VCaP (cell line): Measurements from ENCODE around the gene TMEM132D.
"Not testable (repeated sequence)": the region's sequence is repeated elsewhere in the genome, so short reads cannot be mapped to it uniquely, and the experiment has no call there.

Experiments used
- H3K27ac ChIP-seq: fragments of 450-650 bp; 2 replicates; pipeline ENCODE4 v1.5.1; 2017
- CTCF ChIP-seq: fragments of 450-650 bp; conservative IDR thresholded peaks from 2 replicates; pipeline ENCODE4 v1.5.1; 2017; ENCODE audit warnings: mild to moderate bottlenecking, moderate library complexity

TMEM132D gene

GRCh38 chr12:129064209-129064855 is 839.5 kb downstream of the TMEM132D start:
- no peak overlapping the region for H3K27ac ChIP-seq
- no peak for TF ChIP-seq CTCF

GRCh38 chr12:129063600-129063999 is 840.2 kb downstream of the TMEM132D start:
- no peak overlapping the region for H3K27ac ChIP-seq
- TF ChIP-seq CTCF = no peak

- TF ChIP-seq CTCF = no peak
- H3K27ac ChIP-seq = no peak overlapping the region
These were observed 850.6 kb downstream of the TMEM132D start for GRCh38 chr12:129053232-129053631.

- no peak for TF ChIP-seq CTCF
- H3K27ac ChIP-seq = no peak overlapping the region
These were observed 851.5 kb downstream of the TMEM132D start for GRCh38 chr12:129052373-129052772.

- H3K27ac ChIP-seq = no peak overlapping the region
- TF ChIP-seq CTCF = no peak
These were observed 853.9 kb downstream of the TMEM132D start for GRCh38 chr12:129049917-129050316.

GRCh38 chr12:129043334-129043733 is 860.5 kb downstream of the TMEM132D start:
- H3K27ac ChIP-seq = not testable (repeated sequence)

GRCh38 chr12:129036135-129036534 is 867.7 kb downstream of the TMEM132D start:
- H3K27ac ChIP-seq = no peak overlapping the region
- no peak for TF ChIP-seq CTCF

GRCh38 chr12:129034558-129035289 is 869.1 kb downstream of the TMEM132D start:
- H3K27ac ChIP-seq = no peak overlapping the region
- TF ChIP-seq CTCF = no peak
